GM18951 (cell line): ENCODE measurements around the gene TPP2.

Source experiments
- POLR2A ChIP-seq: IDR thresholded peaks from 4 replicates; pipeline ENCODE4 v1.6.1; 2011; ENCODE audit warnings: mild to moderate bottlenecking; ENCODE audit not compliant: insufficient read length, insufficient read depth; ENCODE audit errors: extremely low read depth
- in situ Hi-C: fragments of 300-500 bp; cut with MboI; formaldehyde crosslinking; loops from one replicate; pipeline ENCODE4 v1.12.0; 2022; ENCODE audit warnings: low sequenced_read_pairs, mixed read lengths, inconsistent platforms; ENCODE audit not compliant: unreplicated experiment

The TPP2 gene

GRCh38 chr13:102596147-102597028, at the start of gene TPP2:
TSS of gene TPP2 (plus strand) at chr13:102596986. CDS start at chr13:102597039, 53 bp downstream.
- in situ Hi-C loops = loop anchor here (10.0 to 25.0 kb wide), 2 partner anchors 248 to 541 kb away; partner anchors contain the start of gene ERCC5
- TF ChIP-seq POLR2A = peak; percentile 93

- in situ Hi-C loops = no loop called here
- no peak for TF ChIP-seq POLR2A
Observed at GRCh38 chr13:102548811-102549210, 48.0 kb upstream of the TPP2 start.

GRCh38 chr13:102550507-102550906, 46.3 kb upstream of the TPP2 start:
- in situ Hi-C loops = no loop called here
- no peak for TF ChIP-seq POLR2A

GRCh38 chr13:102555914-102556553, 40.8 kb upstream of the TPP2 start:
- in situ Hi-C loops = no loop called here
- TF ChIP-seq POLR2A = no peak

- TF ChIP-seq POLR2A = no peak
- in situ Hi-C loops = no loop called here
Observed at GRCh38 chr13:102556806-102557205, 40.0 kb upstream of the TPP2 start.

- in situ Hi-C loops = no loop called here
- no peak for TF ChIP-seq POLR2A
Observed at GRCh38 chr13:102558029-102558428, 38.8 kb upstream of the TPP2 start.

- TF ChIP-seq POLR2A = no peak
- in situ Hi-C loops = no loop called here
Observed at GRCh38 chr13:102561933-102562332, 34.9 kb upstream of the TPP2 start.

- in situ Hi-C loops = no loop called here
- TF ChIP-seq POLR2A = no peak
Observed at GRCh38 chr13:102563267-102563666, 33.5 kb upstream of the TPP2 start.

- TF ChIP-seq POLR2A = no peak
- in situ Hi-C loops = no loop called here
Observed at GRCh38 chr13:102564564-102564963, 32.2 kb upstream of the TPP2 start.

GRCh38 chr13:102566513-102566912, 30.3 kb upstream of the TPP2 start:
- TF ChIP-seq POLR2A = no peak
- in situ Hi-C loops = no loop called here

GRCh38 chr13:102567857-102568256, 28.9 kb upstream of the TPP2 start:
- in situ Hi-C loops = no loop called here
- no peak for TF ChIP-seq POLR2A

- no peak for TF ChIP-seq POLR2A
- in situ Hi-C loops = no loop called here
Observed at GRCh38 chr13:102569488-102569887, 27.3 kb upstream of the TPP2 start.

- in situ Hi-C loops = no loop called here
Observed at GRCh38 chr13:102571075-102571474, 25.7 kb upstream of the TPP2 start.

GRCh38 chr13:102572323-102572722, 24.5 kb upstream of the TPP2 start:
- in situ Hi-C loops = no loop called here
- TF ChIP-seq POLR2A = no peak

More at GRCh38 chr13:102571075-102571474, 25.7 kb upstream of the TPP2 start:
- no peak for TF ChIP-seq POLR2A

GRCh38 chr13:102580552-102581169, 16.1 kb upstream of the TPP2 start:
- in situ Hi-C loops = loop anchor here (25.0 kb wide), 1 partner anchor 557 kb away; no protein-coding TSS in a partner anchor
- no peak for TF ChIP-seq POLR2A
